OCI-LY7 (cell line): ENCODE data around the gene SCYGR1. TPM values are rescaled to one million over a fixed set of nuclear protein-coding genes. Genes with fewer than 3 reads are reported as not detected.

Experiments
- BruUV-seq: library from RNA; stranded (reverse); fragments of 400-500 nt; replicated peaks from 2 replicates; lab custom pipeline; 2021; lab: Mats Ljungman, UMichigan
- CTCF ChIA-PET: fragments of 300-600 bp; sonication (Branson Sonifier 250); formaldehyde crosslinking; loops from one replicate; lab custom pipeline; 2022; ENCODE audit warnings: antibody characterized with exemption; ENCODE audit not compliant: unreplicated experiment; lab: Charles Lee
- POLR2A ChIA-PET: fragments of 300-600 bp; sonication (Branson Sonifier 250); formaldehyde crosslinking; loops from one replicate; lab custom pipeline; 2022; ENCODE audit warnings: antibody characterized with exemption; lab: Charles Lee
- DNase-seq: peaks from one replicate; pipeline ENCODE4 v3.0.0-alpha.2; 2015; ENCODE audit warnings: low spot score
- H2AFZ ChIP-seq: fragments of 200-600 bp; sonication (generic), shearing (Covaris generic); 2 replicates; pipeline ENCODE4 v1.6.1; 2014; ENCODE audit warnings: mild to moderate bottlenecking, antibody characterized with exemption, low read length, moderate library complexity
- H3K27ac ChIP-seq: fragments of 200-600 bp; sonication (generic); 2 replicates; pipeline ENCODE4 v1.5.1; 2014; ENCODE audit warnings: mixed run types, low read depth, mild to moderate bottlenecking, moderate library complexity, low read length, inconsistent platforms; ENCODE audit not compliant: poor library complexity, severe bottlenecking
- H3K36me3 ChIP-seq: fragments of 200-600 bp; sonication (generic); 2 replicates; pipeline ENCODE4 v1.6.1; 2014; ENCODE audit warnings: mild to moderate bottlenecking, antibody characterized with exemption, low read length, moderate library complexity, mixed read lengths; ENCODE audit not compliant: insufficient read depth
- H3K4me1 ChIP-seq: fragments of 200-600 bp; sonication (generic); 2 replicates; pipeline ENCODE4 v1.5.1; 2014; ENCODE audit warnings: mild to moderate bottlenecking, low read length; ENCODE audit not compliant: insufficient read depth, poor library complexity, severe bottlenecking
- H3K4me2 ChIP-seq: fragments of 200-600 bp; sonication (generic); 2 replicates; pipeline ENCODE4 v1.6.1; 2014; ENCODE audit warnings: mild to moderate bottlenecking, low read length
- H3K4me3 ChIP-seq: fragments of 200-600 bp; sonication (generic); 2 replicates; pipeline ENCODE4 v1.5.1; 2014; ENCODE audit warnings: mild to moderate bottlenecking, low read depth, low read length; ENCODE audit not compliant: poor library complexity, severe bottlenecking
- H3K79me2 ChIP-seq: fragments of 200-600 bp; sonication (generic); 2 replicates; pipeline ENCODE4 v1.6.1; 2016; ENCODE audit warnings: low read depth, mild to moderate bottlenecking, low read length, moderate library complexity, mixed read lengths; ENCODE audit not compliant: insufficient read depth
- H3K9me2 ChIP-seq: fragments of 200-600 bp; sonication (generic); 2 replicates; pipeline ENCODE4 v1.6.1; 2016; ENCODE audit warnings: mild to moderate bottlenecking, low read length, mixed read lengths; ENCODE audit not compliant: insufficient read depth
- H3K9me3 ChIP-seq: fragments of 200-600 bp; sonication (generic); 2 replicates; pipeline ENCODE4 v1.6.1; 2014; ENCODE audit warnings: mild to moderate bottlenecking, mixed run types, low read length, mixed read lengths
- H4K20me1 ChIP-seq: fragments of 200-600 bp; sonication (generic); 2 replicates; pipeline ENCODE4 v1.6.1; 2014; ENCODE audit warnings: mild to moderate bottlenecking, antibody characterized with exemption, low read length, moderate library complexity, mixed read lengths; ENCODE audit not compliant: insufficient read depth
- CTCF ChIP-seq: fragments of 200-600 bp; sonication (generic); conservative IDR thresholded peaks from 2 replicates; pipeline ENCODE4 v1.5.1; 2014; ENCODE audit warnings: mild to moderate bottlenecking, antibody characterized with exemption, low read length, moderate library complexity, mixed read lengths
- EZH2phosphoT487 ChIP-seq: fragments of 200-600 bp; sonication (generic); IDR thresholded peaks from 2 replicates; pipeline ENCODE4 v1.6.1; 2018; ENCODE audit warnings: low read depth, borderline replicate concordance, mild to moderate bottlenecking, mixed run types, antibody characterized with exemption, low read length, moderate library complexity, mixed read lengths
- intact Hi-C: fragments of 100-400 bp; cut with micrococcal nuclease; formaldehyde crosslinking; loops from one replicate; pipeline ENCODE4 v1.10.0; 2022; ENCODE audit not compliant: unreplicated experiment
- total RNA-seq, 2 experiments: library from RNA; depleted of rRNA in 1 of 2; stranded (reverse); fragments of >200 nt in 1 of 2; shearing (Covaris generic) in 1 of 2; gene quantifications; 2 replicates each; pipeline ENCODE4 v1.2.3, GENCODE V29; 2014 to 2022

SCYGR1 gene
- total RNA-seq, 2 experiments from 2014 or later, result not detected

- no peak for TF ChIP-seq CTCF
- no peak for TF ChIP-seq EZH2phosphoT487
- POLR2A ChIA-PET, result interaction anchor here (0.6 to 2.7 kb wide), 4 partner anchors 8 to 211 kb away, joined by 3 to 12 read pairs (median 4); no protein-coding TSS in a partner anchor
- no peaks in the 10 kb centered on the region for H3K9me3 ChIP-seq
- H3K27ac ChIP-seq, result no peak overlapping the region
- no peak overlapping the region for H2AFZ ChIP-seq
- no peak for DNase-seq
- no peaks in the 10 kb centered on the region for H4K20me1 ChIP-seq
- no peaks in the 10 kb centered on the region for H3K4me1 ChIP-seq
- no peak overlapping the region for H3K4me3 ChIP-seq
- H3K4me2 ChIP-seq, result no peak overlapping the region
- BruUV-seq, result no TSS peak
- CTCF ChIA-PET, result no interaction called here
- no peaks in the 10 kb centered on the region for H3K9me2 ChIP-seq
- intact Hi-C loops, result no loop called here
- no peaks in the 10 kb centered on the region for H3K79me2 ChIP-seq
- peaks cover 51% of the 10 kb centered on the region for H3K36me3 ChIP-seq
These were observed 47.6 kb downstream of the SCYGR1 start for GRCh38 chr2:227340106-227340505.

GRCh38 chr2:227339098-227339599 lies 48.6 kb downstream of the SCYGR1 start:
- Histone ChIP-seq H3K27ac (no peak overlapping the region), H3K9me2 (no peaks in the 10 kb centered on the region), H3K4me2 (no peak overlapping the region), H3K79me2 (no peaks in the 10 kb centered on the region), H3K4me1 (no peaks in the 10 kb centered on the region), H2AFZ (no peak overlapping the region), H4K20me1 (no peaks in the 10 kb centered on the region), H3K4me3 (no peak overlapping the region), H3K36me3 (peaks cover 58% of the 10 kb centered on the region), H3K9me3 (no peaks in the 10 kb centered on the region)
- no peak for TF ChIP-seq CTCF
- TF ChIP-seq EZH2phosphoT487, result no peak
- no TSS peak for BruUV-seq
- ChIA-PET CTCF (no interaction called here), POLR2A (interaction anchor here (1.0 to 2.7 kb wide), 4 partner anchors 9 to 18 kb away, joined by 3 to 12 read pairs (median 4); no protein-coding TSS in a partner anchor)
- DNase-seq, result no peak
- intact Hi-C loops, result no loop called here

Other genes with a start within 250 kb of the SCYGR1 start
- gene COL4A4, start 223.7 kb downstream of the SCYGR1 start, total RNA-seq (2014; rRNA removed; shearing (Covaris generic)), result 0.10 and 0.16 TPM in 2 replicates
- 5.5 and 7.0 TPM in 2 replicates for gene COL4A4, start 223.7 kb downstream of the SCYGR1 start, total RNA-seq (2022)
- gene COL4A3, start 223.3 kb downstream of the SCYGR1 start, total RNA-seq (2014; rRNA removed; shearing (Covaris generic)), result 0.05 and 0.06 TPM in 2 replicates
- gene COL4A3, start 223.3 kb downstream of the SCYGR1 start, total RNA-seq (2022), result 7.2 and 10.9 TPM in 2 replicates
- 64.4 and 66.6 TPM in 2 replicates for gene MFF, start 62.7 kb downstream of the SCYGR1 start, total RNA-seq (2014; rRNA removed; shearing (Covaris generic))
- gene MFF, start 62.7 kb downstream of the SCYGR1 start, total RNA-seq (2022), result 72.1 and 76.4 TPM in 2 replicates
- gene TM4SF20, start 8.6 kb downstream of the SCYGR1 start, total RNA-seq (2014; rRNA removed; shearing (Covaris generic)), result not detected in 2 replicates
- gene TM4SF20, start 8.6 kb downstream of the SCYGR1 start, total RNA-seq (2022), result not detected in 2 replicates
- gene AGFG1, start 84.2 kb upstream of the SCYGR1 start, total RNA-seq (2014; rRNA removed; shearing (Covaris generic)), result 29.4 and 37.6 TPM in 2 replicates
- gene AGFG1, start 84.2 kb upstream of the SCYGR1 start, total RNA-seq (2022), result 65.4 and 68.5 TPM in 2 replicates
- not detected in 2 replicates for gene SCYGR2, start 210.9 kb upstream of the SCYGR1 start, total RNA-seq (2014; rRNA removed; shearing (Covaris generic))
- not detected in 2 replicates for gene SCYGR2, start 210.9 kb upstream of the SCYGR1 start, total RNA-seq (2022)
- gene SCYGR3, start 226.9 kb upstream of the SCYGR1 start, total RNA-seq (2014; rRNA removed; shearing (Covaris generic)), result not detected in 2 replicates
- gene SCYGR3, start 226.9 kb upstream of the SCYGR1 start, total RNA-seq (2022), result not detected in 2 replicates
- gene SCYGR4, start 229.5 kb upstream of the SCYGR1 start, total RNA-seq (2014; rRNA removed; shearing (Covaris generic)), result not detected in 2 replicates
- gene SCYGR4, start 229.5 kb upstream of the SCYGR1 start, total RNA-seq (2022), result not detected in 2 replicates